GM18861 (cell line): ENCODE data around the gene APRT.
"Not testable (repeated sequence)": the region's sequence is repeated elsewhere in the genome, so short reads cannot be mapped to it uniquely, and the experiment has no call there.

Experiments used
- ATAC-seq: cut with Tn5 transposase; IDR thresholded peaks from one replicate; pipeline ENCODE4 v1.9.1; 2021; ENCODE audit not compliant: unreplicated experiment

Gene APRT

DNA sequence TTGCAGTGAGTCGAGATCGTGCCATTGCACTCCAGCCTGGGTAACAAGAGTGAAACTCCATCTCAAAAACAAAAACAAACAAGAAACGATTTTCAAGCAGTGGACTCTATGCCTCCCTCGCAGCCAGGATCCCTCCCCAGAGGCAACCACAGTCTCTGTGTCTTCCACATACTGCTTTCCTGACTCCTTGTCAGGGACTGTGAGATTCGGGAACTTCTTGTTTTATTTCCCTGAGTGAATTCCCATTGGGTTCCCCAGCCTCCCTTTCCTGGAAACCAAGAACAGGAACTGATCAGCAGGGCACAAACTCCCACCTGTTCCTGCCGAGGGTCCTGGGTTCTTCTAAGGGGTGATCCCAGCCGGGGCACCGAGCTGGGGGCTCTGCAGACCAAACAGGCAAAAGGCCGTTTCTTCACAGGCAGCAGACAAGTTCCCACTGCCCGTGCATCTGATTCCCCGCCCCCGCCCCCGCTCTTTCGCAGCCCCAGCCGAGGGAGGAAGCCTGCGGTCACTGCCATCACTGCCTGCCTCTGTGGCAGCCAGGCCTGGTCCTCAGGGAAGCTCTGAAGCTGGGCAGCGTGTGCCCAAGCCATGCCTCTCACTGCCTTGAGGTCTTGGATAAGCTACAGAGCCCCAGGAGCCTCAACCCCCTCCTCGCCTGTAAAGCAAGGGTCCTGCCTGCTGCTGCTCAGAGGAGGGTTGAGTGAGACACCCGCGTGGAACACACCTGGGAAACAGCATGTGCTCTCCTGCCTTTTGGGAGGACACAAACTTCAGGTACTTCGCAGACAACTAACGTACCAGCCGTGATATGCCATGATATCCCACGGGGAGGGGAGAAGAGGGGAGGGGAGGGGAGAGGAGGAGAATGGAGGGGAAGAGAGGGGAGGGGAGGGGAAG is 21.2 kb downstream of the APRT start:
- no peak for ATAC-seq

DNA sequence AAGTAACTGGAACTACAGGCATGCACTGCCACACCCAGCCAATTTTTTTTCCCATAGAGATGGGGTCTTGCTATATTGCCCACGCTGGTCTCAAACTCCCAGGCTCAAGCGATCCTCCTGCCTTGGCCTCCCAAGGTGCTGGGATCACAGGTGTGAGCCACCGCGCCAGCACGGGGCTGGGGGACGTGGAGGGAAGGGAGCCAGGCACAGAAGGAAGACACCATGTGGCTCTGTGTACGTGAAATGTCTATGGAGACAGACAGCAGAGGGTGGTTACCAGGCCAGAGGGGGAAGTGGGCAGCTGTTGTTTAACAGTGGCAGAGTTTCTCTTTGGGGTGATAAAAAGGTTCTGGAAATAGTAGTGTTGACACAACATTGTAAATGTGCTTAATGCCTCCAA is 22.1 kb downstream of the APRT start:
- no peak for ATAC-seq

DNA sequence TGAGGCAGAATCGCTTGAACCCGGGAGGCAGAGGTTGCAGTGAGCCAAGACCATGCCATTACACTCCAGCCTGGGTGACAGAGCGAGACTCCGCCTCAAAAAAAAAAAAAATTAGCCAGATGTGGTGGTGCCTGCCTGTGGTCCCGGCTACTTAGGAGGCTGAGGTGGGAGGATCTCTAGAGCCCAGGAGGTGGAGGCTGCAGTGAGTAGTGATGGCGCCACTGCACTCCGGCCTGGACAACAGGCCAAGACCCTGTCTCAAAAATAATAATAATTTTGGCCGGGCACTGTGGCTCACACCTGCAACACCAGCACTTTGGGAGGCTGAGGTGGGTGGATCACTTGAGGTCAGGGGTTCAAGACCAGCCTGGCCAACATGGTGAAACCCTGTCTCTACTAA is 23.0 kb downstream of the APRT start:
- not testable (repeated sequence) for ATAC-seq

DNA sequence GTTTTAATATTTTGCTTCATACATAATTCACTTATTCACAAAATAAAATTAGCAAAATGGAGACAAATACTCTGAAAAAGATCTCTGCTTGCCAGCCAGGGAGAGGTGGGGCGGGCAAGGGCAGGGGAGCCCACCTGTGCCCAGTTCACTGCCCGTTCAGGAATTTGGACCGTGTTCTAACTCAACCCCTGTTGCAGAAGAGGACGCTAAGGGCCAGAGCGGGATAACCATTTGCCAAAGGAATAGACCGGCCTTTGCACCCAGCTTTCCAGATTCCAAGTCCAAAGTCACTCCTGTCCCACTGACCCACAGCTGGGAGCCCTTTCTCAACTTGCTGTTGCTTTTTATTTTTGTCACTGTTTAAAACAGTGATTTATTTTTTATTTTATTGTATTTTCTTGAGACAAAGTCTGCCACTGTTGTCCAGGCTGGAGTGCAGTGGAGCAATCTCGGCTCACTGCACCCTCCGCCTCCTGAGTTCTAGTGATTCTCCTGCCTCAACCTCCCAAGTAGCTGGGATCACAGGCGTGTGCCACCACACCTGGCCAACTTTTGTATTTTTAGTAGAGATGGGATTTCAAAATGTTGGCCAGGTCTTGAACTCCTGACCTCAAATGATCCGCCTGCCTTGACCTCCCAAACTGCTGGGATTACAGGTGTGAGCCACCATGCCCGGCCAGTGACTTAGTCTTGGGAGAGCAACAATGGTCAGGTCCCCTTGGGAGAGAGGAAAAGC is 24.0 kb downstream of the APRT start:
- ATAC-seq: no peak

DNA sequence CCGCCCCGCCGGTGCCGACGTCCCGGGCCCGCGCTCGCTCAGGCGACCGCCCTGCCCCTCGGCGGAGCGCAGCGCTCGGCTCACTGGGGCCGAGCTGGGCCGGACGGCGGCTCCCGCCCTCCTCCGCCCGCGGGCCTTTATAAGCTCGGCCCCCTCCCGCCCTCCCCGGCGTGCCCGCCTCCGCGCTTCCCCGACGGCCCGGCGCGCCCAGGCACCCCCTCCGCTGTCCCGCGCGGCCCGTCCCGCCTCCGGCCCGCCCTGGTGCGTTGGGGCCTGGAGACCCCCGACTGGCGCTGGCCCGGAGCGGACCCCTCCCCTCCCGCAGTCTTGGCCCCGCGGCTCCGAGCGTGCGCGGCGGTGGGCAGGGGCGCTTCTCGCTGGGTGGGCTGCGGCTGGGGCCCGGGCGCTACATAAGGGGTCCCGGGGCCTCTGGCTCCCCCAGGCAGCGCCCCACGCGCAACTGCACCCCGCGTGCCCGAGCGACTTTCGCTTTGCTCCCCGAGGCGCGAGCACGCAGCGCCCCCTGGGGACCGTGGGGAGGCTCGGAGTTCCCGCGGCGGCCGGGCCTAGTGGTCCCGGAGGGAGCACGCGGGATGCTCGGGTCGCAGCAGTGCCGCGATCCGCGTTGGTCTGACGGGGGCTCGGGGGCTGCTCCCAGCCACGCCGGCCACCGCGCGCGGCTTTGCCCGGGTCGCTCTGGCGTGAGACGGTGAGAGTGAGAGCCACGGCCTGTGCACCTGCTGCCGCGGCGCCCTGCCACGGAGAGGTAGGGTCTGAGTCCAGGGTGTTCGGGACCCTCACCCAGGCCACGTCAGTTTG is 26.4 kb downstream of the APRT start, which contains the start of gene PIEZO1:
Gene PIEZO1, minus strand, starts transcription at position 115 of the 819 bp plus-strand sequence. CDS start 256 bp downstream, outside the sequence.
- ATAC-seq: no peak

DNA sequence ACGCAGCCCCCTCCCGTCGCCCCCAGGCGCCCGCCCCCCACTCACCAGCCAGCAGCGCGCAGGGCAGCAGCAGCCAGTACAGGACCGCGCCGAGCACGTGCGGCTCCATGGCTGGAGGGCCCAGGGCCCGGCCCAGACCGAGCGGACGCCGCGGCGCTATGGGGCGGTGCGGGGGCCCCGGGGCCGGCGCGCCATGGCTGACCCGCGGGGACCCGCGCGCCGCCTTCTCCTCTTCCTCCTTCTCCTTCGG is 26.9 kb downstream of the APRT start:
- ATAC-seq: no peak

DNA sequence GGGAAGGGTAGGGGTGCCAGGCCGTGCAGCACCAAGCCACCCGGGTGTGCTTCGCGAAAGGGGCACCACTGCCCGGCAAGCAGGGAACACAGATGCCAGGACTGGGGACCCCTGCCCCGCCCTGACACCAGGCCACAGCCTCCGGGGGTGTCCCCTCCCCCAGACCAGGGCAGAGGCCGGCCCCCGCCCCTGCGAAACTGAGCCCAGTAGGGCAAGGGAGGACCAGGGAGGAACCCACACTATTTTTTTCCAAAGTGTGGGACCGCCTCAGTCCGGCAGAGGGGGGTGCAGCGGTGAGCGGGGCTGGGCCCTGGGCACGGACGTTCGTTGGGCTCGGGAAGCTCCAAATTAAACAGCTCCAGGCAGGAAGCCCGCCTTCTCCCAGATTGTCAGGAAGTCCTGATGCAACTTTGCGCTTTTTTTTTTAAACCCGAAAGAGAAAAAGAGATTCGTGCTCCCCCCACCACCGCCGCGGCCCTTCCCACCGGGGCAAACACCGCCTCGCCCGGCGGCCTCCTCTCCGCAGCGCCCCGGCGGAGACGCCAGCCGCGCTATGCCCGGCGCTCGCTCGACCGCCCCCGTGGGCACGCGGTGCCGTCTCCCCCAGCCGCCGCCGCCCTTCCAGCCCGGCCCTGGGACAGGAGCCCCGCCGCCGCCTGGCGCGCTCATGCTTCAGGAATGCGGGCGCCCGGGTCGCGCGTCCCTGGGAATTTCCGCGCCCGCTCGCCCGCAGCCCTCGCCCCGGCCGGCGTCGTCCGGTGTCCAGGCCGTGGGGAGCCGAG is 27.5 kb downstream of the APRT start:
- no peak for ATAC-seq

DNA sequence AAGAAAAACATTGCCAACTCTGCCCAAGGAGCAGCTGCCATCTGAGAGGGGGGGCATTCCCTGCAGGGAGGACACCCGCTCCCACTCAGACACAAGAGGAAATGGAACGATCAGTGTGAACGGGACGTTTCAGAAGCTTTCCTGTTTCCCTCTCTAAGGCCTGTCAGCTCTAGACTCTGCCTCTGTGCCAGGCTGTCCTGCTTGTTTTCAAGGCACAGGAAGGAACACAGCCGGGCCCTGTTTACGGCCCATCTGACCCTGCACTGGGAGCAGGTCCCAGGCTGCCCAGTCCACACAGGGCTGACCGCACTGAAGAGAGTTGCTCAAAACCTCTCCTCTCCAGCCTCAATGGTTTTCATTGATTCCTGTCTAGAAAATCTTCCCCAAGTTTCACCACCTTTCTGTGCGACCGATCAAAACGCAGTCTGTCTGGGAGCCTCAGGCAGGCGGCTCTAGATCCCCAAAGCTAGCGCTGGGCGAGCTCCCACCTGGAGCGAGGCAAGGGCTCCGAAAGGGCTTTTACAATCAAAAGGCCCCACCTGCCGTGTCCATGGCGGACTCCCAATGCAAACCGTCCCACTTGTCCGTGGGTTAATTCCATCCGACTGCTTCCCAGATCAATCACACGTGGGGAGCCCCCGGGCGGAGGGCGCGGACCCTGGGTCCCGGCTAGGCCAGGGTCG is 28.2 kb downstream of the APRT start:
- ATAC-seq: no peak

DNA sequence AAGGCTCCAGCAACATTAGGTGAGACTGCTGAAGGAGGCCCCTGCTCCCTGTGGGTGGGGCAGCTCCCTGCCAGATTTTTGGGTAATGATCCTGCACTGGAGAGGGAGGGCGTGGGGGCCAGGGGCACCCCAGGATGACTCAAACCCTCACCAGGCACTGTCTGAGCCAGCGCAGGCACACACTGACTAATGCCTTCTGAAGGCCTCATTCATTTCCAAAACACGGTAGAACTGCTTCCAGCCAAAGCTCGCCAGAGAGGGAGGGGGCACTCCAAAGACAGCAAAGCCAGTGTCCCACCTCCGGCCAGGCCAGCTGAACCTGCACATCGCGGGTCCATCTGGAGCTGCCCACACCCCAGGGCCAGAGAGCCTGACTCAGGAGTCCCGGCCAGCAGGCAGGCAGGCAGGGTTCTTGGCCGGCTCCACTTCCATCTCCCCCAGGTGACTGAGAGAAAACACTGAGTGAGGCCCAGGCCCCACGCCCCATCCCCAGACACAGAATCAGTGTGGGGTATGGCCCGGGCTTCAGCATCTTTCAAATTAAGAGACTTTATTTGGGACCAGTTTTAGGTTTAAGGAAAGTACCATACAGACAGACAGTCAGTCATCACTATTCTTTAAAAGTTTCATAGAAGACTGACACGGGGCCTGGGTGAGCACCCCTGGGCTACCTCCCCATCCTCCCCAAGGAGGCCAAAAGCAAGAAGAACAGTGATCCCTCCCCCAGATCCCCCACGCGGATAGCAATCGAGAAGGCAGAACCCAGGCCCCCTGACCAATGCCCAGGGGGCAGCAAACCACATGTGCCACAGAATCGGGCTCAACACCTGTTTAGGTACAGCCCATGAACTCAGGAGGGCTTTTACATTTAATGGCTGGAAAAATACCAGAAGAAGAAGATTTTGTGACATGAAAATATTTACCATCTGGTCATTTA is 29.0 kb downstream of the APRT start:
- no peak for ATAC-seq

DNA sequence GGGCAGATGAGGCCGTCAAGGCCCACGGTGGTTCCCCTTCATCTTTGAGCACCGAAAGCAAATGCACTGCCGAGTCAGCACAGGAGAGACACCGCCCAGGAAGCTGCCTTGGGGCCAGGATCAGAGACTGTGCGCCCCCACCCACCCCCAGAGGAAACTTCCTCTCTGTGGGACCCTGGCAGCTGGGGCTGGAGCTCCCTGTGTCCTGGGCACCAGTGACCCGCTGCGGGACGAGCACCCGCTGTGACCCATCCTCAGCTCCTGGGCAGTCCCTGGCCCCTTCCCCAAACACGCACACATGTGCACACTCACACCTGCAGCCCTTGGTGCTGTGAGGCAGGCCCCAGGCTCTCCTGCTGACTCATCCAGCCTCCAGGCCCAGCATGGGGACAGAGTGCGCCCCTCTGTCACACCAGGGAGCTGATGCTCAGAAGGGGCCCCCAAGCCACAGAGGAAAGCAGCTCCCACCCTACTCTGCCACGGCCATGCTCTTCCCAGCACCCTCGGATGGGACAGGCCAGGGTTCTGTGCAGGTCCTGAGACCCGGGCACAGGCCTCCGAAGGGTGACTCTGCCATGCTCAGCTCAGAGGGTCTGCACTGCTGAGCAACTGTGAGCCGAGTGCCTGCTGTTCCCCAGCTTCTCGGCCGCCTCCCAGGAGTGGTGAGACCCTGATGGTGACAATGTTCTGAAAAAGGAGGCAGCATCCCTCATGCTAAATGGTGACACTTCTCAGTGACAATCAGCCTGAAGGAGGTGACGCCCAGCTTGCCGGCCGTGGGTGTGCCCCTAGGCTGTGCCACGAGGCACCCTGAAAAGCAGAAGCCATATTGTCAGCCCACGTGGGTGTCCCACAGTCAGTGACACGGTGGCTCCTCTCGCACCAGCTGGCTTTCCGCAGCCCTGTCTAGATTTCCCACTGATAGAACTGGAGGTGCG is 30.3 kb downstream of the APRT start:
- no peak for ATAC-seq

DNA sequence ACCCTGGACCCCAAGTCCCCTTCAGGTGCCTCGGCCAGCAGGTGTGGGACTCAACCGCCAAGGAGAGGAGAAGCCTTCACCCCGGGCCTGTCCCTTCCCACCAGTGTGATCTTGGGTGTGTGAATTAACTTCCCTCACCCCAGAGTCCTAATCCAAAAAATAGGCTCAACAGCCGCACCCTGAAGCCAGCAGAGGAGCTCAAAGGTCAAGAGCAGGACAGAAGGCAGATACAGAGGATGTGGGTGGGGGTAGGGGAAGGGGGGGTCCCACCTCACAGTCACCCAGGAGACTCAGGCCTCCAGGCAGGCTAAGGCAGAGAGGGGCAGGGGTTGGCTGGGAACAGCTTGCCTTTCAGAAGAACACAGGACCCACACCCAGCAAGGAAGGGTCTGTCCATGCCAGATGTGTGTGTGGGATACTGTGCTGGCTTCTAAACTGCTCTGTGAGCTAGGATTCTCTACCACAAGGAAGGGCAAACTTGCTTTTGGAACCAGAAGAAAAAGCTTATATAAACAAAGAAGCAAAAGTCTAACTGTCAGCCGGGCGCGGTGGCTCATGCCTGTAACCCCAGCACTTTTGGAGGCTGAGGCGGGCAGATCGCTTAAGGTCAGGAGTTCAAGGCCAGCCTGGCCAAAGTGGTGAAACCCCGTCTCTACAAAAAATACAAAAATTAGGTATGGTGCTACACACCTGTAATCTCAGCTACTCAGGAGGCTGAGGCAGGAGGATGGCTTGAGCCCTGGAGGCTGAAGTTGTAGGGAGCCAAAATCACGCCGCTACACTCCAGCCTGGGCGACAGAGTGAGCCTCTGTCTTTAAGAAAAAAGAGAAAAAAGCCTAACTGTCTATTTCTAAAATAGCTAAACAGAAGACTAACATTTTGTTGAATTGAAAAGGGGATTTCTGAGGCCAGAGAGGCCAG is 31.3 kb downstream of the APRT start:
- no peak for ATAC-seq

DNA sequence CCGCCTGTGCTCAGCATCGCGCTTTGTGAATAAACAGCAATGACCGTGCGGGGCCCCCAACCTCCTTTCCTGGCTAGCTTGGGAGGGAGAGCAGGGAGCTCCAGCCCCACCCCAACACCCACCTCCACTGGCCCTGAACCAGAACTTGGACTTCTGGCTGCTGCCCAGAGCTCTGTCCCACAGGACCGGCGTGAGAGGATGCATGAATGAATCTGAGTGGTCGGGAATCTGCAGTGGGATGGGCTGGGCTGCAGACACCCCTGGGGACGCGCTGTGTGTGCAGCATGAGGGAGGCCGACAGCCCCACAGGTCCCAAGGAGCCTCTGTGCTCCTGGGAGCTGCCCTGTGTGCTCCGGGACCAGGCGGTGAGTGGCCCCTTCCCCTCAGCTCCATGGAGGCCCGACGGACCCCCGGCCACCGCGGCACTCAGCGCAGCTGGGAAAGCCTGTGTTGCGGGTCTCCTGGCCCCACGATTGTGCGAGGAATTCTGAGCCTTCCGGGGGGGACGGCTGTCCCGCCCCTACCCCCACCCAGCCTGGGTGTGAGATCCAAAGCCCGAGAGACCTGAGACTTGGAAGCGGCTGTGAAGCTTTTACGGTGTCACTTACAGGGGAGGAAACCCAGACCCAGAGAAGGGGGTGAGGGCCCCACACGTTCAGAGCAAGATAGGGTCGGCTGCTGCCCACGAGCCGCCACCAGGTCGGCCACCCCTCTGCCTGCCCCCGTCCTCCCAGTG is 32.2 kb downstream of the APRT start:
- no peak for ATAC-seq

DNA sequence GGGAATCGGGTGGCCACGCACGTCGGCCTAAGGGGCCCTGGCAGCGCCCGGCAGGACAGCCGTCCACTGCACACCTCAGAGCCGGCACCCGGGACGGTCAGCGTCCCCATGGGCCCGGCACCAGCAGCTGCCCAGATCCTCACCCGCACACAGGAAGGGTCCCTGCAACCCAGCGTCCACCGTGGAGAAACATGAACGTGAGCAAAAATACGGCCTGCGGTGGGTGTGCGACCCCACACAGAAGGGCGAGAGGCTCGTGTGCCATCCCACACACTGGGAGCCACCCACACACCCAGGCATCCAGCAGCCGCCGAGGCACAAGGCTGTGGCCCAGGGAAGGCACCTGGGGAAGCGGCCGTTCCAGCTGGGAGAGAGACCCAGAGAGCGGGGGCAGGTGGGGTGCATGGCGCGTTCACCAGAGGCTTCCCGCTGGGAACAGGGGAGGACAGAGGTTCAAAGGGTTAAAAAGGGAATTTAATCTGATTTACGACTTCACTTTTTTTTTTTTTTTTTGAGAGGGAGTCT is 33.1 kb downstream of the APRT start:
- ATAC-seq: no peak

DNA sequence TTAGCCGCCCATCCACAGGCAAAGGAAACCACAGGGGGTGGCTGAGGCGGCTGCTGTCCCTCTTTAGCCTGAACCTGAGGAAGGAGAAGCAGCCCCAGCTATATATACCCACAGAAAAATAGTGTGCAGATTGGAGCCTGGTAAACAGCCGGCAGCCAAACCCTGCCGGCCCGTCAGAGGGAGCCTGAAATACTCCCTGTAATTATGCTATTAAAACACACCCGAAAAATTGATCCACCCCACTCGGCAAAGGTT is 33.5 kb downstream of the APRT start:
- no peak for ATAC-seq

DNA sequence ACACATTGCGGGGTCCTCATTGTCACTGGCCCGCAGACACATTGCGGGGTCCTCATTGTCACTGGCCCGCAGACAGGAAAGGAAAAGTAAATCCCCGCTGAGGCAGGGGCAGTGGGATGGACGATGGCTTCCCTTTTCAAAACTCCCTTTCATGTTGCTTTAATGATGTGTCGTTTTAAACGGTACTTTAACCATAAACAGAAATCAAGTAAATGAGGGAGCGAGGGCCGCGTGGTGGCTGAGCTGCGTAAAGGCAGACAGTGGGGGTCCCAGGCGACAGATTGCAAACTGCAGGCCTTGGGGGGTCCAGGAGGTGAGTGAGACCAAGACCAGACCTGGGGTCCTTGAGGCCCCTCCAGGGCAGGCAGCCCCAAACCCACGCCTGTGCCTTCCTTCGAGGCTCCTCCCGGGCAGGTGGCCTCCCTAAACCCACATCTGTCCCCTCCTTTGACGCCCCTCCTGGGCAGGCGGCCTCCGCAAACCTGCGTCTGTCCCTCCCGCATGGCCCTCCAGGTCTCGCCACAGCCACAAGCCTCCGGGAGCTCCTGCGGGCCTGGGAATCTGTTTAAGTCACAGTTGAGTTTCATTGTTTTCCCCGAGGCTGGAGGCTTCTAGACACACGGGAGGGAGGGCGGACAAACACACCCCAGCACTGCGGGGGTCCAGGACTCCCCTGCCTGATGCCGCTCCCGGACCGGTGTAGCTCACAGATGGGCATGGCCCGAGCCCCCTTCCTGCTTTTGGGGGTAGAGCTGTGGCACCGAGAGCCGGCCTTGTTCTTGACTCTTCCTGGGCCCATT is 34.1 kb downstream of the APRT start:
- ATAC-seq: no peak

DNA sequence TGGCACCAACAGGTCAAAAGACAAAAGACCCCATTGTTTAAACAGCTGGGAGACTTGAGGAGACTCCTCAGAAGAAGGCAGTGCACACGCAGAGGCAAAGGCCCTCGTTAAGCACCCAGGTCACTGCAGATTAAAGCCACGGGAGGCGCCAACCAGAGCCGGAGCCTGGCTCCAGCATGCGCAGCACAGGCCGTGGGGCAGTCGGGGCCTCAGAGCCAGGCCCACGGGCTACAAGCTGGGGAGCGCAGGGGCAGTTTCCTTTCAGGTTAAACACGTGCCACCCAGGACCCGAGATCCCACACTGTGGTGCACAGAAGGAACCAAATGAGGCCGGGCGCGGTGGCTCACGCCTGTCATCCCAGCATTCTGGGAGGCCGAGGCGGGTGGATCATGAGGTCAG is 35.9 kb downstream of the APRT start:
- no peak for ATAC-seq
